Measurements from ENCODE around the gene CTSF. TPM values are rescaled to one million over a fixed set of nuclear protein-coding genes. Genes with fewer than 3 reads are reported as not detected.

Gene CTSF
- total and polyA plus RNA-seq, 2 of the 13 experiments (the other 11 are each of a cell fraction or from before 2014, with no cell fraction given) = not detected

DNA sequence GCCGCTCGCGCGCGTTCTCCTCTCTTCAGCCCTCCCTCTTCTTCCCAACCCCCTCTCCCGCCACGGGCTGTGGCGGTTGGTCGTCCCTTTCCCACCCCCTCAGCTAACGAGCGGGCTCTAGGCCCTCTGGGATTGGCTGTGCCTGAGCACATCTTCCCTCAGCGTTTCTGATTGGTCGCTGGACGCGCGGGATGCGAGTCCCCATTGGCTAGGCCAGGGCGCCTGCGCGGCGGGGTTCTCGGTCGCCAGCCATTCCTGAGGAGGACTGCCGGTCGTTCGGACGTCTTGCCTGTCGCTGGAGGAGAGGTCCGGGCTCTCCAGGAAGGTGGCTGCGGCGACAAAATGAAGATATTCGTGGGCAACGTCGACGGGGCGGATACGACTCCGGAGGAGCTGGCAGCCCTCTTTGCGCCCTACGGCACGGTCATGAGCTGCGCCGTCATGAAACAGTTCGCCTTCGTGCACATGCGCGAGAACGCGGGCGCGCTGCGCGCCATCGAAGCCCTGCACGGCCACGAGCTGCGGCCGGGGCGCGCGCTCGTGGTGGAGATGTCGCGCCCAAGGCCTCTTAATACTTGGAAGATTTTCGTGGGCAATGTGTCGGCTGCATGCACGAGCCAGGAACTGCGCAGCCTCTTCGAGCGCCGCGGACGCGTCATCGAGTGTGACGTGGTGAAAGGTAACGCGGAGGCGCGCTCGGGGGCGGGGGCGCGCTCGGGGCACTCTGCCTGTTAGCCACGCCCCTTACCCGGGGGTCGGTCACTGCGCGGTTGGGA lies 48.2 kb upstream of the CTSF start, which contains the start of gene RBM14 (continued):
- TF ChIP-seq, protein P1, sequence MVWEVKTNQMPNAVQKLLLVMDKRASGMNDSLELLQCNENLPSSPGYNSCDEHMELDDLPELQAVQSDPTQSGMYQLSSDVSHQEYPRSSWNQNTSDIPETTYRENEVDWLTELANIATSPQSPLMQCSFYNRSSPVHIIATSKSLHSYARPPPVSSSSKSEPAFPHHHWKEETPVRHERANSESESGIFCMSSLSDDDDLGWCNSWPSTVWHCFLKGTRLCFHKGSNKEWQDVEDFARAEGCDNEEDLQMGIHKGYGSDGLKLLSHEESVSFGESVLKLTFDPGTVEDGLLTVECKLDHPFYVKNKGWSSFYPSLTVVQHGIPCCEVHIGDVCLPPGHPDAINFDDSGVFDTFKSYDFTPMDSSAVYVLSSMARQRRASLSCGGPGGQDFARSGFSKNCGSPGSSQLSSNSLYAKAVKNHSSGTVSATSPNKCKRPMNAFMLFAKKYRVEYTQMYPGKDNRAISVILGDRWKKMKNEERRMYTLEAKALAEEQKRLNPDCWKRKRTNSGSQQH (CRISPR knock-in tag; IDR thresholded peaks at IDR 0.05; ENCODE audit: low read depth) = peak; percentile 89
- TF ChIP-seq, protein P2, sequence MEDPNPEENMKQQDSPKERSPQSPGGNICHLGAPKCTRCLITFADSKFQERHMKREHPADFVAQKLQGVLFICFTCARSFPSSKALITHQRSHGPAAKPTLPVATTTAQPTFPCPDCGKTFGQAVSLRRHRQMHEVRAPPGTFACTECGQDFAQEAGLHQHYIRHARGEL (CRISPR knock-in tag; IDR thresholded peaks at IDR 0.05) = no peak
- TF ChIP-seq, protein P3, sequence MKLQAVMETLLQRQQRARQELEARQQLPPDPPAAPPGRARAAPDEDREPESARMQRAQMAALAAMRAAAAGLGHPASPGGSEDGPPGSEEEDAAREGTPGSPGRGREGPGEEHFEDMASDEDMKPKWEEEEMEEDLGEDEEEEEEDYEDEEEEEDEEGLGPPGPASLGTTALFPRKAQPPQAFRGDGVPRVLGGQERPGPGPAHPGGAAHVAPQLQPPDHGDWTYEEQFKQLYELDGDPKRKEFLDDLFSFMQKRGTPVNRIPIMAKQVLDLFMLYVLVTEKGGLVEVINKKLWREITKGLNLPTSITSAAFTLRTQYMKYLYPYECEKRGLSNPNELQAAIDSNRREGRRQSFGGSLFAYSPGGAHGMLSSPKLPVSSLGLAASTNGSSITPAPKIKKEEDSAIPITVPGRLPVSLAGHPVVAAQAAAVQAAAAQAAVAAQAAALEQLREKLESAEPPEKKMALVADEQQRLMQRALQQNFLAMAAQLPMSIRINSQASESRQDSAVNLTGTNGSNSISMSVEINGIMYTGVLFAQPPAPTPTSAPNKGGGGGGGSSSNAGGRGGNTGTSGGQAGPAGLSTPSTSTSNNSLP (IDR thresholded peaks at IDR 0.05; ENCODE audit: low read depth, low read length) = no peak
- TF ChIP-seq ZNF263 (CRISPR knock-in tag; IDR thresholded peaks at IDR 0.05) (peak; percentile 51; the same call in 1 of the 2 replicates), ZNF205 (CRISPR knock-in tag; IDR thresholded peaks at IDR 0.05) (no peak), ZNF562 (CRISPR knock-in tag; IDR thresholded peaks at IDR 0.05; ENCODE audit: borderline replicate concordance) (no peak), CREB3 (CRISPR knock-in tag; IDR thresholded peaks at IDR 0.05) (0 out of 2 replicates have a peak, but pooled peaks have one; percentile 75), NFRKB (IDR thresholded peaks at IDR 0.05) (no peak), KLF13 (CRISPR knock-in tag; IDR thresholded peaks at IDR 0.05) (no peak), YY1 (IDR thresholded peaks at IDR 0.05; ENCODE audit: insufficient read depth, insufficient replicate concordance, low read depth, low read length) (peak; percentile 87), TOPORS (CRISPR knock-in tag; IDR thresholded peaks at IDR 0.05) (no peak), ZSCAN31 (CRISPR knock-in tag; IDR thresholded peaks at IDR 0.05; ENCODE audit: low read depth) (no peak), ZNF652 (CRISPR knock-in tag; IDR thresholded peaks at IDR 0.05; ENCODE audit: borderline replicate concordance, low read depth) (no peak; the same call in 1 of the 2 replicates), PHF21A (CRISPR knock-in tag; IDR thresholded peaks at IDR 0.05) (peak; percentile 55; the same call in 1 of the 2 replicates), ZSCAN22 (CRISPR knock-in tag; IDR thresholded peaks at IDR 0.05) (0 out of 2 replicates have a peak, but pooled peaks have one; percentile 32), ZNF432 (CRISPR knock-in tag; IDR thresholded peaks at IDR 0.05; ENCODE audit: borderline replicate concordance) (no peak), ZNF740 (CRISPR knock-in tag; IDR thresholded peaks at IDR 0.05) (peak; percentile 73), MIER2 (CRISPR knock-in tag; IDR thresholded peaks at IDR 0.05) (no peak)
- TF ChIP-seq, protein P4, sequence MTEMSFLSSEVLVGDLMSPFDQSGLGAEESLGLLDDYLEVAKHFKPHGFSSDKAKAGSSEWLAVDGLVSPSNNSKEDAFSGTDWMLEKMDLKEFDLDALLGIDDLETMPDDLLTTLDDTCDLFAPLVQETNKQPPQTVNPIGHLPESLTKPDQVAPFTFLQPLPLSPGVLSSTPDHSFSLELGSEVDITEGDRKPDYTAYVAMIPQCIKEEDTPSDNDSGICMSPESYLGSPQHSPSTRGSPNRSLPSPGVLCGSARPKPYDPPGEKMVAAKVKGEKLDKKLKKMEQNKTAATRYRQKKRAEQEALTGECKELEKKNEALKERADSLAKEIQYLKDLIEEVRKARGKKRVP (CRISPR knock-in tag; IDR thresholded peaks at IDR 0.05) = peak in 1 of 2 experiments; percentile 55; a peak in 1 of 4 replicates
- TF ChIP-seq, protein P5, sequence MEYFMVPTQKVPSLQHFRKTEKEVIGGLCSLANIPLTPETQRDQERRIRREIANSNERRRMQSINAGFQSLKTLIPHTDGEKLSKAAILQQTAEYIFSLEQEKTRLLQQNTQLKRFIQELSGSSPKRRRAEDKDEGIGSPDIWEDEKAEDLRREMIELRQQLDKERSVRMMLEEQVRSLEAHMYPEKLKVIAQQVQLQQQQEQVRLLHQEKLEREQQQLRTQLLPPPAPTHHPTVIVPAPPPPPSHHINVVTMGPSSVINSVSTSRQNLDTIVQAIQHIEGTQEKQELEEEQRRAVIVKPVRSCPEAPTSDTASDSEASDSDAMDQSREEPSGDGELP (IDR thresholded peaks at IDR 0.05; ENCODE audit: borderline replicate concordance, low read depth) = no peak
